Heart left ventricle (tissue), 13 donors: Measurements from ENCODE around the gene XRCC3.

Experiments used
- CTCF ChIP-seq, 12 donors: fragments of 200-600 bp; sonication (generic) in 4 of 12; IDR thresholded peaks; one replicate each; pipeline versions ENCODE4 v1.5.0 to v1.8.0; 2018 to 2022; ENCODE audit warnings: antibody characterized with exemption in 12 of 12, mild to moderate bottlenecking in 5 of 12
- POLR2A ChIP-seq, 2 donors: fragments of 450-650 bp; IDR thresholded peaks; one replicate each; pipeline ENCODE4 v1.6.1; 2017; ENCODE audit warnings: antibody characterized with exemption in 2 of 2, mild to moderate bottlenecking in 2 of 2, moderate library complexity in 2 of 2
- donor health status: ischemic (EF 13 %, LVEDD 7.1; RV severe dilation, severe dysfunction).
- donor health status: DM: no; HTN: yes; CAD: no.
- donor health status: DM: no; HTN: no; CAD: no.
- donor health status: ischemic (EF 25% LVEDD 6.9; RV normal size, moderate dysfunction).
- donor health status: ischemic (EF 25% LVEDD 5.7; RV mildly dilated, moderate dysfunction).
- donor health status: ischemic (EF 35%, LVEDD 5.7; RV mildly dilated, moderate dysfunction).
- donor health status: nonischemic (EF 11% LVEDD 7.7; RV severe dilation, severe dysfunction).
- donor health status: DM: yes; HTN: yes; CAD: no.
- donor health status: PGD.
- donor health status: ischemic (EF 29% LVEDD 5.4; RV normal size, mild dysfunction).
- donor health status: nonischemic (EF 23%, LVEDD 6.1; RV moderate dilation, normal function).

- no peak for TF ChIP-seq CTCF (IDR thresholded peaks at IDR 0.05)
- TF ChIP-seq POLR2A (IDR thresholded peaks at IDR 0.05) = no peak
Observed at GRCh38 chr14:103680491-103681231, 34.6 kb downstream of the XRCC3 start.
